ENCODE data around the gene SLC7A9. TPM values are rescaled to one million over a fixed set of nuclear protein-coding genes. Genes with fewer than 3 reads are reported as not detected.

Gene SLC7A9
- total RNA-seq, 1 experiment from 2014 or later = 0.11 TPM

- DNase-seq (ENCODE audit: low spot score) = no peak
- H3K27ac Mint-ChIP-seq = no peak overlapping the region
- POLR2A ChIA-PET = interaction anchor here (0.7 kb wide), 1 partner anchor 23 kb away, joined by 3 read pairs; no protein-coding TSS in a partner anchor
Measured at GRCh38 chr19:32878988-32879387, 9.4 kb upstream of the SLC7A9 start.

GRCh38 chr19:32877977-32878745, 8.6 kb upstream of the SLC7A9 start:
- DNase-seq (ENCODE audit: low spot score) (no peak), ATAC-seq (no peak)
- no peaks in the 10 kb centered on the region for H3K27me3 Mint-ChIP-seq (ENCODE audit: low read depth)
- no peak overlapping the region; the same call in 1 of the 2 replicates for H3K27ac Mint-ChIP-seq
- no peaks in the 10 kb centered on the region for H3K36me3 Mint-ChIP-seq
- peaks cover 5% of the 10 kb centered on the region for H3K4me1 Mint-ChIP-seq
- no peak for TF ChIP-seq IRF2 (CRISPR knock-in tag; IDR thresholded peaks at IDR 0.05; ENCODE audit: borderline replicate concordance, low read depth)
- no peak for TF ChIP-seq NR2C2 (CRISPR knock-in tag; IDR thresholded peaks at IDR 0.05)
- TF ChIP-seq FOXP4 (CRISPR knock-in tag; IDR thresholded peaks at IDR 0.05) = no peak
- TF ChIP-seq SOX15 (CRISPR knock-in tag; IDR thresholded peaks at IDR 0.05) = no peak
- H3K9me3 Mint-ChIP-seq = no peaks in the 10 kb centered on the region
- ChIA-PET POLR2A (interaction anchor here (0.7 kb wide), 1 partner anchor 22 kb away, joined by 3 read pairs; no protein-coding TSS in a partner anchor), CTCF (interaction anchor here (1.0 kb wide), 1 partner anchor 223 kb away, joined by 5 read pairs; no protein-coding TSS in a partner anchor)
- no peak overlapping the region for H3K4me3 Mint-ChIP-seq

More at GRCh38 chr19:32878988-32879387, 9.4 kb upstream of the SLC7A9 start:
- Mint-ChIP-seq H3K36me3 (no peaks in the 10 kb centered on the region), H3K9me3 (no peaks in the 10 kb centered on the region), H3K4me1 (peaks cover 5% of the 10 kb centered on the region), H3K27me3 (ENCODE audit: low read depth) (no peaks in the 10 kb centered on the region), H3K4me3 (no peak overlapping the region)
- ATAC-seq = no peak
- CTCF ChIA-PET = interaction anchor here (1.0 kb wide), 1 partner anchor 224 kb away, joined by 5 read pairs; no protein-coding TSS in a partner anchor
- TF ChIP-seq ZNF423 (CRISPR knock-in tag; IDR thresholded peaks at IDR 0.05) (no peak), SMAD4 (CRISPR knock-in tag; IDR thresholded peaks at IDR 0.05) (no peak), ETV6 (CRISPR knock-in tag; IDR thresholded peaks at IDR 0.05) (no peak), USF2 (CRISPR knock-in tag; IDR thresholded peaks at IDR 0.05) (no peak), TEAD1 (CRISPR knock-in tag; IDR thresholded peaks at IDR 0.05) (no peak), E2F1 (CRISPR knock-in tag; IDR thresholded peaks at IDR 0.05) (no peak), NFATC4 (CRISPR knock-in tag; IDR thresholded peaks at IDR 0.05) (no peak), PRRX2 (CRISPR knock-in tag; IDR thresholded peaks at IDR 0.05) (no peak), NFYB (CRISPR knock-in tag; conservative IDR thresholded peaks at IDR 0.05; ENCODE audit: low read depth) (no peak), ERG (CRISPR knock-in tag; IDR thresholded peaks at IDR 0.05) (no peak), RORB (CRISPR knock-in tag; IDR thresholded peaks at IDR 0.05) (no peak)

- H3K4me3 Mint-ChIP-seq = no peak overlapping the region
- ChIA-PET POLR2A (interaction anchor here (0.7 kb wide), 1 partner anchor 50 kb away, joined by 3 read pairs; no protein-coding TSS in a partner anchor), CTCF (no interaction called here)
- no peaks in the 10 kb centered on the region for H3K27me3 Mint-ChIP-seq (ENCODE audit: low read depth)
- no peak for ATAC-seq
- no peak for DNase-seq (ENCODE audit: low spot score)
- H3K36me3 Mint-ChIP-seq = no peaks in the 10 kb centered on the region
- H3K27ac Mint-ChIP-seq = no peak overlapping the region
- H3K9me3 Mint-ChIP-seq = peaks cover 4% of the 10 kb centered on the region; the same call in 1 of the 2 replicates
- peaks cover 11% of the 10 kb centered on the region for H3K4me1 Mint-ChIP-seq
- TF ChIP-seq ZNF423 (CRISPR knock-in tag; IDR thresholded peaks at IDR 0.05) (no peak), ZNF317 (CRISPR knock-in tag; IDR thresholded peaks at IDR 0.05; ENCODE audit: borderline replicate concordance, low read depth) (no peak), GABPB1 (CRISPR knock-in tag; IDR thresholded peaks at IDR 0.05) (no peak), USF1 (CRISPR knock-in tag; IDR thresholded peaks at IDR 0.05) (no peak), ZNF396 (CRISPR knock-in tag; IDR thresholded peaks at IDR 0.05; ENCODE audit: borderline replicate concordance) (no peak), IRF2 (CRISPR knock-in tag; IDR thresholded peaks at IDR 0.05; ENCODE audit: borderline replicate concordance, low read depth) (no peak), NR3C1 (CRISPR knock-in tag; conservative IDR thresholded peaks at IDR 0.05; ENCODE audit: low read depth) (no peak), NFE2L1 (CRISPR knock-in tag; IDR thresholded peaks at IDR 0.05) (no peak), ZNF425 (CRISPR knock-in tag; conservative IDR thresholded peaks at IDR 0.05) (no peak), ETV6 (CRISPR knock-in tag; IDR thresholded peaks at IDR 0.05) (no peak)
Measured at GRCh38 chr19:32877323-32877912, 7.9 kb upstream of the SLC7A9 start.

Measured in WTC11 (cell line).